Immature natural killer cell (primary cell): ENCODE data around the gene OR56A1. TPM values are rescaled to one million over a fixed set of nuclear protein-coding genes. Genes with fewer than 3 reads are reported as not detected.

Source experiments
- DNase-seq, 3 donors: peaks; one replicate each; pipeline ENCODE4 v3.0.0; 2022; ENCODE audit warnings: mixed read lengths in 1 of 3
- H3K27ac Mint-ChIP-seq, 6 donors: one replicate each; pipeline ENCODE4 v1.8.0; 2020; ENCODE audit warnings: mixed read lengths in 6 of 6, mild to moderate bottlenecking in 5 of 6, inconsistent platforms in 4 of 6, moderate library complexity in 3 of 6
- H3K27me3 Mint-ChIP-seq, 3 donors: one replicate each; pipeline ENCODE4 v1.8.0; 2020 to 2021; ENCODE audit warnings: low read depth in 3 of 3, mild to moderate bottlenecking in 3 of 3, mixed read lengths in 3 of 3, moderate library complexity in 3 of 3, inconsistent platforms in 1 of 3
- H3K36me3 Mint-ChIP-seq, 3 donors: one replicate each; pipeline ENCODE4 v1.8.0; 2020; ENCODE audit warnings: mixed read lengths in 3 of 3, inconsistent platforms in 2 of 3, mild to moderate bottlenecking in 2 of 3
- H3K4me1 Mint-ChIP-seq, 2 donors: one replicate each; pipeline ENCODE4 v1.8.0; 2020; ENCODE audit warnings: inconsistent platforms in 2 of 2, mild to moderate bottlenecking in 2 of 2, mixed read lengths in 2 of 2, moderate library complexity in 1 of 2
- H3K4me3 Mint-ChIP-seq, 5 donors: one replicate each; pipeline ENCODE4 v1.8.0; 2020; ENCODE audit warnings: mild to moderate bottlenecking in 5 of 5, mixed read lengths in 5 of 5, inconsistent platforms in 3 of 5, moderate library complexity in 3 of 5
- H3K9me3 Mint-ChIP-seq, 6 donors: one replicate each; pipeline ENCODE4 v1.8.0; 2020; ENCODE audit warnings: mild to moderate bottlenecking in 6 of 6, mixed read lengths in 6 of 6, inconsistent platforms in 4 of 6, moderate library complexity in 3 of 6
- polyA plus RNA-seq, 3 donors: library from polyadenylated mRNA; unstranded; fragments of 300-500 nt; fragmentation: Illumina TruSeq; gene quantifications; one replicate each; pipeline ENCODE4 v1.2.3, GENCODE V29; 2021

The OR56A1 gene
- polyA plus RNA-seq, 3 donors from 2014 or later: not detected

GRCh38 chr11:6013042-6013441, 17.5 kb downstream of the OR56A1 start:
- no peak overlapping the region for H3K4me3 Mint-ChIP-seq

GRCh38 chr11:6012035-6012668, 18.4 kb downstream of the OR56A1 start:
- Mint-ChIP-seq H3K9me3 (peaks cover 0 to 12% (median 6%) of the 10 kb centered on the region in 6 donors), H3K27me3 (peaks cover 3 to 7% (median 7%) of the 10 kb centered on the region in 3 donors), H3K4me3 (no peak overlapping the region), H3K27ac (no peak overlapping the region), H3K4me1 (no peaks in the 10 kb centered on the region), H3K36me3 (no peaks in the 10 kb centered on the region)
- no peak for DNase-seq

More at GRCh38 chr11:6013042-6013441, 17.5 kb downstream of the OR56A1 start:
- no peak for DNase-seq
- Mint-ChIP-seq H3K4me1 (no peaks in the 10 kb centered on the region), H3K27me3 (peaks cover 3 to 13% (median 12%) of the 10 kb centered on the region in 3 donors), H3K27ac (no peak overlapping the region), H3K9me3 (peaks cover 0 to 17% (median 6%) of the 10 kb centered on the region in 6 donors), H3K36me3 (no peaks in the 10 kb centered on the region)

- H3K27me3 Mint-ChIP-seq: peaks cover 1 to 9% (median 3%) of the 10 kb centered on the region in 3 donors
- DNase-seq: no peak
- no peaks in the 10 kb centered on the region for H3K4me1 Mint-ChIP-seq
- H3K9me3 Mint-ChIP-seq: no peaks in the 10 kb centered on the region
- no peak within 1 kb of the TSS for H3K4me3 Mint-ChIP-seq
- no peak within 1 kb of the TSS for H3K27ac Mint-ChIP-seq
- no peaks in the 10 kb centered on the region for H3K36me3 Mint-ChIP-seq
These were observed 23.7 kb downstream of the OR56A1 start, which contains the start of gene OR56A4 for GRCh38 chr11:6006846-6007245. Gene OR56A4 (minus strand): TSS chr11:6006946. CDS start chr11:6002992, 3,954 bp downstream.

DNA sequence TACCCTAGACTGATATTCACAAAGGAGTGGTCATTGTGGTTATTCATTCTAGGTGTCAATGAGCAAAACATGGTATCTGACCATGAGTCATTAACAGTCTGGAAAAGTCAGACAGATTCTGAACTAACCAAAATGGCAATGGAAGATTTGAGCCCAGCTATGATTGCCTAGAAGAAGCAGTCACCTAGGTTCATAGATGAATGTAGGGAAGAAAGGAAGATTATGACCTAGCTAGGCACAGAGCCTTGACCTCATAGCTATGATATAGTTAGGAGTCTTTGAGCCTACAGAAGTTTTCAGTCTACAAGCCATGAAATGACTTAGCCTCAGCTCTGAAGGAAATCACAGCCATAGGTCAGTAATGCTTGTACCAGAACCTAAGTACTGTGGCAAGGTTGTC, 24.2 kb downstream of the OR56A1 start:
- Mint-ChIP-seq H3K4me3 (no peak overlapping the region), H3K36me3 (no peaks in the 10 kb centered on the region), H3K27ac (no peak overlapping the region), H3K27me3 (peaks cover 1 to 10% (median 3%) of the 10 kb centered on the region in 3 donors), H3K4me1 (no peaks in the 10 kb centered on the region), H3K9me3 (no peaks in the 10 kb centered on the region)
- DNase-seq: no peak

DNA sequence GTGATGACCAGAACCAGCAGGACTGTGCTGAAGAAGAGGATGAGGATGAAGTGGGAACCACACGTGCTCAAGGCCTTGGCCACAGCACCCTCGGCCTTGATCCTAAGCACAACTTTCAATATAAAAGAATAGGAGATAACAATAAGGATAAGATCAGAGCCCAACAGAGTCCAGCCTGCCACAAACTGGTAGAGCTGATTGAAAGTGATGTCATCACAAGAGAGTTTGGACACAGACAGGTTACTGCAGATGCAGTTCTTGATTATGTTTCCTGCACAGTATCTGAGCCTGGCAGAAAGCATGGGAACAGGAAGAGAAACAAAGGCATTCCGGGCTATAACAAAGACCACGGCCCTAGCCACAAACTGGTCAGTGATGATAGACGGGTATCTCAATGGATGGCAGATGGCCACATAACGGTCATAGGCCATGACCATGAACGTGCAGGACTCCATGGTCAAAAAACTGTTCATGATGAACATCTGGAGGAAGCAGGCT, 28.3 kb downstream of the OR56A1 start:
- Mint-ChIP-seq H3K9me3 (no peaks in the 10 kb centered on the region), H3K27ac (no peak overlapping the region), H3K4me3 (no peak overlapping the region), H3K4me1 (no peaks in the 10 kb centered on the region), H3K27me3 (peaks cover 0 to 6% (median 3%) of the 10 kb centered on the region in 3 donors), H3K36me3 (no peaks in the 10 kb centered on the region)
- DNase-seq: no peak

- H3K9me3 Mint-ChIP-seq: no peaks in the 10 kb centered on the region
- peaks cover 0 to 8% (median 2%) of the 10 kb centered on the region in 3 donors for H3K27me3 Mint-ChIP-seq
- no peaks in the 10 kb centered on the region for H3K36me3 Mint-ChIP-seq
- DNase-seq: no peak
- H3K4me1 Mint-ChIP-seq: no peaks in the 10 kb centered on the region
- H3K4me3 Mint-ChIP-seq: no peak overlapping the region
- H3K27ac Mint-ChIP-seq: no peak overlapping the region
These were observed 35.8 kb downstream of the OR56A1 start for GRCh38 chr11:5994791-5995190.

DNA sequence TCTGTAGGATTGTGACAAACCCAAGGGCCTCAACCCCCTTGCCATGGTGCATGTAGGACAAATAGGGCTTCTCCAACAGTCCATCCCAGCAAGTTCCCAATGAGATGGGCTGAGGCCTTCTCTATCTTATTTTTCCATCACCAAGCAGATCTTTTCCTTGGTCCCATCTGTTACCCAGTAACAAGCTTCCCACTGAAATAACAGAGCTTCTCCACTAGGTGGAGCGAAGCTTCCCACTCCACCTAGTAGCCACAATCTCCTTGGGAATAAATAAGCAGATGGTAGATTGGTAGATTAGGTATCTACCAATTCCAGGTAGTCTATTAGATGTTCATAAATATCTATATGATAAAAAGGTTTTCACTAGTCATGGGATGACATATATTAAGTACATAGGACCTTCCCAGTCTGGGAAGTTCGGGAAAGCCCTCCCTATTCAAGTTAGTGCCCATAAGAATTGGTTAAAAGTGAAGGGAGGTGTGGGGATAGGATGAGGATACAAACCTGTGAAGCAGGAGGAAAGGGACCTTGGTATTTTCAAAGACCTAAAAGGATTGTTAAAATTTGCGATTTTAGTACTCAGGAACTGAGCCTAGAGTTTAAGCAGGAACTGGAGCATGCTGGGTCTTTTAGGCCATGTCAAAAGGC, 37.8 kb downstream of the OR56A1 start:
- H3K36me3 Mint-ChIP-seq: no peaks in the 10 kb centered on the region
- H3K27me3 Mint-ChIP-seq: peaks cover 0 to 6% (median 3%) of the 10 kb centered on the region in 3 donors
- no peak for DNase-seq
- no peaks in the 10 kb centered on the region for H3K9me3 Mint-ChIP-seq
- no peak overlapping the region for H3K4me3 Mint-ChIP-seq
- H3K4me1 Mint-ChIP-seq: no peaks in the 10 kb centered on the region
- H3K27ac Mint-ChIP-seq: no peak overlapping the region

DNA sequence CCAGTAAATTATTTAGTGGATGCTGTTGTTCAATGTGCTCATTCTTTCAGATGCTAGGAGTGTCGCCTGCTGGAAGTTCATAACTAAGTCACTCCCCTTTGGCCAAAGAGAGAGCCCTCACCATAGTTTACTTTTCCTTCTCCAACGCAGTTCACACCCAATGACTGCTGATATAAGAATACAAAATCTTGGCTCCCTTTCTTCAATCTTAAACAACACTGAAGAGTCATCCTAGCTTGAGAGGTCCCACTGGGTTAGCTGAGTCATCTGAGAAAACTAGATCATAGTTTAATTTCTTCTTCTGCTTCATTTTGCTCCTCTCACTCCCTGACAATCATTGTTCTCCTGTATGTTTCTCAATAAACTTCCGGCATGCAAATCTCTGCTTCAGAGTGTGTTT, 38.4 kb downstream of the OR56A1 start:
- H3K4me1 Mint-ChIP-seq: no peaks in the 10 kb centered on the region
- no peak overlapping the region for H3K4me3 Mint-ChIP-seq
- H3K9me3 Mint-ChIP-seq: no peaks in the 10 kb centered on the region
- no peaks in the 10 kb centered on the region for H3K36me3 Mint-ChIP-seq
- DNase-seq: no peak
- H3K27me3 Mint-ChIP-seq: peaks cover under 1 to 8% (median 3%) of the 10 kb centered on the region in 3 donors
- no peak overlapping the region for H3K27ac Mint-ChIP-seq

DNA sequence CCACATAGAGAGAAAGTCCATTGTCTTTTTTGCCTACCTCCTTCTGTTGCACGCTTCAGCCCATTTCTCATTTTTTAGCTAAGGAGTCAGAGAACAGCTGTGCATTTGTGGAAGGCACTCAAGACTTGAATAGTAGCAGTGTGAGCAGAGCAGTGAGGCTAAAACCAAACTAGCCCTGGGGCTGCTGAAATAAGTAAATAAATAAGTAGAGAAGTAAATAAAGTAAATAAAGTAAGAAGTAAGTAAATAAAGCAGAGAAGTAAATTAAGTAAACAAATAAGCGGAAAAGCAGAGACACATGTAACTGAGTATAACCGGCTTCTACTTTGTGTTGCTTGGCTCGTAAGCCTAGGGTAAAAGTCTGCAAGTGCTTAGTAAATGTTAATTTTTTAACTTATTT, 41.4 kb downstream of the OR56A1 start:
- no peaks in the 10 kb centered on the region for H3K4me1 Mint-ChIP-seq
- no peak for DNase-seq
- H3K27ac Mint-ChIP-seq: no peak overlapping the region
- no peak overlapping the region for H3K4me3 Mint-ChIP-seq
- H3K27me3 Mint-ChIP-seq: peaks cover 1 to 5% (median 3%) of the 10 kb centered on the region in 3 donors
- no peaks in the 10 kb centered on the region for H3K9me3 Mint-ChIP-seq
- H3K36me3 Mint-ChIP-seq: no peaks in the 10 kb centered on the region

- no peaks in the 10 kb centered on the region for H3K36me3 Mint-ChIP-seq
- H3K27me3 Mint-ChIP-seq: peaks cover 5 to 7% (median 5%) of the 10 kb centered on the region in 3 donors
- no peak for DNase-seq
- no peaks in the 10 kb centered on the region for H3K4me1 Mint-ChIP-seq
- H3K9me3 Mint-ChIP-seq: peaks cover 0 to 1% (median 0%) of the 10 kb centered on the region in 6 donors
- no peak within 1 kb of the TSS for H3K4me3 Mint-ChIP-seq
- no peak within 1 kb of the TSS for H3K27ac Mint-ChIP-seq
These were observed 43.7 kb downstream of the OR56A1 start, which contains the start of gene OR52L1 for GRCh38 chr11:5986885-5987284. Gene OR52L1 (minus strand): TSS chr11:5986985. CDS start chr11:5986930, 55 bp downstream.

DNA sequence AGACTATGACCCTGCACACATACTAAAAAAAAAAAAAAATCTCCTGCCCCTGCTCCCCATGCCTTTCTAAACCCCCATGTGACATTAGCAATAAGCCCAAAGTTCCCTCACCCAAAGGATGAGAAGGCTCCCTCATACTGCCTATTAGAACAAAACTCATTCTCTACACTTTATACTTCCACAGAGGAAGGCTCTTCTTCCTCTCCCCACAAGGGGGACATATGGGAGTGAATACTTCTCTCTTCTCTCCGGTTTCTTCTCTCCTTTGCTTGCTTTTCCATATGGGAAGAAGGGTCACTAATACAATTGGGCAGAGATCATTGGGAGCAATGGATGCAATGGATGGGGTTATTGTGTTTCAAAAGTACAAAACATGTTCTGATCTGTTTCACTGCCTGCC, 47.1 kb downstream of the OR56A1 start:
- no peak for DNase-seq
- no peak overlapping the region for H3K27ac Mint-ChIP-seq
- no peaks in the 10 kb centered on the region for H3K36me3 Mint-ChIP-seq
- no peaks in the 10 kb centered on the region for H3K4me1 Mint-ChIP-seq
- H3K27me3 Mint-ChIP-seq: peaks cover 4 to 6% (median 5%) of the 10 kb centered on the region in 3 donors
- peaks cover 2 to 20% (median 4%) of the 10 kb centered on the region in 6 donors for H3K9me3 Mint-ChIP-seq
- no peak overlapping the region for H3K4me3 Mint-ChIP-seq

- peaks cover 1 to 5% (median 1%) of the 10 kb centered on the region in 3 donors for H3K27me3 Mint-ChIP-seq
- H3K4me1 Mint-ChIP-seq: no peaks in the 10 kb centered on the region
- peaks cover 0 to 3% (median 0%) of the 10 kb centered on the region in 6 donors for H3K9me3 Mint-ChIP-seq
- no peak overlapping the region for H3K4me3 Mint-ChIP-seq
- no peaks in the 10 kb centered on the region for H3K36me3 Mint-ChIP-seq
- H3K27ac Mint-ChIP-seq: no peak overlapping the region
- no peak for DNase-seq
These were observed 57.0 kb downstream of the OR56A1 start for GRCh38 chr11:5973530-5973929.
